ENCODE data around the gene CYP3A7.
"Not testable (repeated sequence)": the region's sequence is repeated elsewhere in the genome, so short reads cannot be mapped to it uniquely, and the experiment has no call there.

Gene CYP3A7

GRCh38 chr7:99740573-99741440 lies 5.8 kb upstream of the CYP3A7 start:
- no peak for DNase-seq

DNA sequence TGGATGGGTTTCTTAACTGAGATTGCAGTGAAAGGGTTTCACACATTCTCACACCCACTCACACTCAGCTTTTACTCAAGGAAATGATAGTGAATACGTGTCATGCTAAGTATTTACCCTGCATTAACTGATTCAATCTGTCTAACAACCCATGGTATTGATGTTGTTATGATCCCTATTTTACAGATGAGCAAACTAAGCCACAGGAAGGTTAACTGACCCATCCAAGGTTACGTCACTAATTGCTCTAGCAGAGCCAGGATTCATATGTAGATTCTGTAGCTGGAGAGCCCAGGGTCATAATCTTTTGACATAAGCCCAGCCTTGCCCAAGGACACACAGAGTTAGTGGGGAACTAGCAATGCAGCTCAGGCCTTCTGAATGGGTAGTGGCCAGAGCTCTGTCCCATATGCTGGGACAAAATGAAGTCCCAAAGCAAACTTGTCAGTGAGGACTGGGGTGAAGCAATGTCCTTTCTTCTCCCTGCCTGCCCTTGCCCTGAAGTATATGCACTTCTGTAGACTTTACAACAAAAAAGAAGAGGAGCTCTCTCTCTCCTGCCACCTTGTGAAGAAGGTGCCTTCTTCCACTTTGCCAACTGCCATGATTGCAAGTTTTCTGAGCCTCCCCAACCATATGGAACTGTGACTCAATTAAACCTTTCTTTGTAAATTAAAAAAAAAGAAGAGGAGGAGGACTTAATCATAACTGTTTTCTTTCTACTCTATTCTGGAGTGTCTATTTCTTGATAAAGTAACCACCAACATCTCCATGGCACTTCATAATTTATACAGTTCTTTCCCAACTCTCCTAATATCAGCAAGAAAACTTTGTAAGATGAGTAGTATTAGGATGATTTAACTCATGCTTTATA lies 4.9 kb upstream of the CYP3A7 start:
- no peak for DNase-seq

GRCh38 chr7:99737726-99738125 lies 2.7 kb upstream of the CYP3A7 start:
- DNase-seq: no peak

DNA sequence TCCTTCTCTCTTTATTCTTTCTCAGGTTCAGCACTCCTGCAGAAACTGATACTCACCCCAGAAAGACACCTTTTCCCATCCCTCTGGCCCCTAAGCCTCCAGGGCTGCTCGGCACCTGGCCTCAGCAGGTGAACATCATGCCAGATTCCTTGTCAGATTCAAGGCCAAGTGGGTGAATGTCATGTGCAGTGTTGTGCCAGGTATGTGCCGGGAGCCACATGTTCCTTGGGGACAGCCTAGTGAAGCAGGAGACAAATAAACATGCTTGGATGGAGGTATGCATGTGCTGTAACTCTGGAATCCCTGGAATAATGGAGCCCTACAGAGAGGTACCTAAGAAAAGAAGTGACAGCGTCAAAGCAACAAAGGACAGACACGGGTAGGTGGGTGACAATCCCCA lies 1.7 kb upstream of the CYP3A7 start:
- DNase-seq: not testable (repeated sequence)

- no peak for DNase-seq
Observed at GRCh38 chr7:99733448-99733847, 1.5 kb downstream of the CYP3A7 start.

GRCh38 chr7:99733003-99733402 lies 2.0 kb downstream of the CYP3A7 start:
- no peak for DNase-seq

- DNase-seq: no peak
Observed at GRCh38 chr7:99731638-99732374, 3.2 kb downstream of the CYP3A7 start.

DNA sequence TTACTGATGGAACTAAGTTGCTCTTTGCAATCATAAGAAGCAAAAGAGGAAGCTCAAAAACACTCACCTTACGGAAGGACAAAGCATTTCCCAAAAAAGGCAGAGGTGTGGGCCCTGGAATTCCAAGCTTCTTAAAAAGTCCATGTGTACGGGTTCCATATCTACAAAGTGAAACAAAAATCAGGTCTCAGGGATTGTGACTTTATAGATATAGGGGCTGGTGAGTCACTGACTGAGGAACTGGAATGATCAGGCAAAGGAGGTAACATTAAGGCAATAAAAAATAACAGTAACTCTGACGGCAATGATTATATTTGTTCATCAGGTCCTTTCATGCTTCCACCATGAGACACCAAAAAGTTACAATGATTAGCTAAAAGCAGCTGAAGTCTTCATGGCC lies 4.0 kb downstream of the CYP3A7 start:
- DNase-seq: no peak

GRCh38 chr7:99730238-99730810 lies 4.7 kb downstream of the CYP3A7 start:
- DNase-seq: no peak

DNA sequence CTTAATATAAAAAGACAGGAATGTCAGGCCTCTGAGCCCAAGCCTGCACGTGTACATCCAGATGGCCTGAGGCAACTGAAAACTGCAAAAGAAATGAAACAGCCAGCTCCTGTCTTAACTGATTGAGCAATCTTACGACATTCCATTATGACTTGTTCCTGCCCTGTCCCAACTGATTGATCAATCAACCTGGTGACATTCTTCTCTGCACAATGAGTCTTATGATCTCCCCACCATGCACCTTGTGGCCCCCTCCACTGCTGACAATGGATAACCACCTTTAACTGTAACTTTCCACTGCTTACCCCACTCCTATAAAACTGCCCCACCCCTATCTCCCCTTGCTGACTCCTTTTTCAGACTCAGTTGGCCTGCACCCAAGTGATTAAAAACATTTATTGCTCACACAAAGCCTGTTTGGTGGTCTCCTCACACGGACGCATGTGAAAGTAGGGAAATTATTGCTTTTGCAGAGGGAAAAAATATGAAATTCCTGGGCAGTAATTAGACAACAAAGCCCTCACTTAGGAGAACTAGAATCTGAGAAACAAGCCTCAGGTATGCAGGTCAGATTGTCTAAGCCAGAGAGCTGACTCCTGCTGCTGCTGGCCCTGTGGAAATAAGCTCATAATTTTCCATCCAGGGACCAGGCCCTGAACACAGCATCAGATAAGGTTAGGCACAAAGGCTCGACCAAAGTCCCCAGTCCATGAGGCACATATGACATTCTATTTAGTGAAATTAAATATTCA lies 5.3 kb downstream of the CYP3A7 start:
- no peak for DNase-seq

DNA sequence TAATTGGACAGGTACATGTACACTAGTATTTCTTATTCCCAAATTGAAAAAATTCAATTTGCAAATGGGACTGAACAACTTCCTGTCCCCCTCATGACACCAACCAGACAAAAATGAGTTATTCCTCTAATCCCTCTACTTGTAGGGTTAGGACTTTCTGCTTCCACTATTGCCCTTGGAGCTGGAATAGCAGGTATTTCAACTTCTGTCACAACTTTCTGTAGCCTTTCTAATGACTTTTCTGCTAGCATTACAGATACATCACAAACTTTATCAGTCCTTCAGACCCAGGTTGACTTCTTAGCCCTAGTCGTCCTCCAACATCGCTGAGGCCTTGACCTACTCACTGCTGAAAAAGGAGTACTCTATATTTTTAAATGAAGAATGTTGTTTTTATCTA lies 6.4 kb downstream of the CYP3A7 start:
- DNase-seq: no peak

DNA sequence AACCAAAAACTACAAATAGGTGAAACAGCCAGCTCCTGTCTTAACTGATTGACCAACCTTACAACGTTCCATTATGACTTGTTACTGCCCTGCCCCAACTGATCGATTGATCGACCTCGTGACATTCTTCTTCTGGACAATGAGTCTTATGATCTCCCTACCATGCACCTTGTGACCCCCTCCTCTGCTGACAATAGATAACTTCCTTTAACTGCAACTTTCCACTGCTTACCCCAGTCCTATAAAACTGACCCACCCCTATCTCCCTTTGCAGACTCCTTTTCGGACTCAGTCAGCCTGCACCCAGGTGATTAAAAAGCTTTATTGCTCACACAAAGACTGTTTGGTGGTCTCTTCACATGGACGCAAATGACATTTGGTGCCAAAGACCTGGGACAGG lies 11.8 kb downstream of the CYP3A7 start:
- not testable (repeated sequence) for DNase-seq

GRCh38 chr7:99720800-99721595 lies 14.0 kb downstream of the CYP3A7 start:
- no peak for DNase-seq

- no peak for DNase-seq
Observed at GRCh38 chr7:99719996-99720769, 14.8 kb downstream of the CYP3A7 start.

- DNase-seq: no peak
Observed at GRCh38 chr7:99713995-99714570, 20.9 kb downstream of the CYP3A7 start.

DNA sequence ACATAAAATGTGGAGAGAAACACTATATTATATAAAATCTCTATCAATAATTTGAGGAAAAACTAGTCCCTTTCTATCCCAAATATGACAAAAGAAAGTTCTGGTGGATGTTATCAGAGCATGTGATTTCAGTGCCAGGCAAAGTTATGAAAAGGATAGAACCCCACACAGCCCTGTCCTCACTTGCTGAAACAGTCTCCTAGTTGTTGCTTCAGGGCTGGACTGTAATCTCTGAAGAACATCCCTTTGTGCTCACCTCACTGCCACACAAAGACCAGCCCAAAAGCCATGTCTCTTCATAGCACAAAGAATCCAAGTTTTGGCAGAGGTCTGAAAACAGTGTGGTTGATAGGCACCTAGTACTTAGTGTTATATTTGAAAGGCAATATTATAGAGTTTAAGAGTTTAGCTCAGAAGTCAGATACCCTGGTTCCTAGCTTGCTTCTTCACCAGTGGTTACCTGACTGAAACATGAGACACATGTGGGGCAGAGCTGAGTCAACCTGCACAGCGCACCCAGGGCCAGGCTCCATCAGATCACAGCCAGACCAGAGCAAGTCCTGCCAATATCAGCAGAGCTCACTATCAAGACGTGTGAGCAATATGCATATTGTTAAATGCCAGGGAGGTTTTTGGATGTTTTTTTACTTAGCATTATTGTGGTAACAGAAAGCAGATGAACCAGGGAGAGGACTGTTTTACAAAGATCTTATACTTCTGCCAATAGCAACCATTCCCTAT lies 25.0 kb downstream of the CYP3A7 start:
- DNase-seq: no peak

- no peak for DNase-seq
Observed at GRCh38 chr7:99709260-99709659, 25.7 kb downstream of the CYP3A7 start.

- DNase-seq: no peak
Observed at GRCh38 chr7:99707096-99707495, 27.9 kb downstream of the CYP3A7 start.

GRCh38 chr7:99699946-99700345 lies 35.0 kb downstream of the CYP3A7 start:
- no peak for DNase-seq

All from activated T-cell treated with anti-CD3 and anti-CD28 coated beads for 4 hours (primary cell).